ENCODE measurements around the gene CCDC66.

CCDC66 gene

DNA sequence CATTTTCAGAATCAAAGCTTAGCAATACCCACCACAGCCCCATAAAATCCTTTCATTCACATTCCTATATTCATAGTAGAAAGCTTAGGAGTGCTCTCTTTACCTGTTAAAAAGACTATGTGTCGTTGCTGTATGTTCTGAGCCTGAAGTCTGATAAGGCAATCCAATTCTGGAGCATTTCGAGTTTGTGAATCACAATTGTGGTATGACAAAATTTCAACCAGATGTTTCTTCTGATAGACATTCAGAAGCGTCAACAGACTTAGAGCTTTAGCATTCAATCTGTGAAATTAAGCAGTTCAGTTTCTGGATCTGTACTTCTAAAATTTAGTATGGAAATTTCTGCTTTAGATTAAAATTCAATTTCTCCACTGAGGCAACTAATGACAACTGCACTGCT, 67.8 kb downstream of the CCDC66 start:
- no peak for DNase-seq

- no peak for DNase-seq
Observed at GRCh38 chr3:56629047-56629446, 72.1 kb downstream of the CCDC66 start.

- no peak for DNase-seq
Observed at GRCh38 chr3:56629451-56629850, 72.5 kb downstream of the CCDC66 start.

- DNase-seq, result no peak
Observed at GRCh38 chr3:56630966-56631365, 74.0 kb downstream of the CCDC66 start.

DNA sequence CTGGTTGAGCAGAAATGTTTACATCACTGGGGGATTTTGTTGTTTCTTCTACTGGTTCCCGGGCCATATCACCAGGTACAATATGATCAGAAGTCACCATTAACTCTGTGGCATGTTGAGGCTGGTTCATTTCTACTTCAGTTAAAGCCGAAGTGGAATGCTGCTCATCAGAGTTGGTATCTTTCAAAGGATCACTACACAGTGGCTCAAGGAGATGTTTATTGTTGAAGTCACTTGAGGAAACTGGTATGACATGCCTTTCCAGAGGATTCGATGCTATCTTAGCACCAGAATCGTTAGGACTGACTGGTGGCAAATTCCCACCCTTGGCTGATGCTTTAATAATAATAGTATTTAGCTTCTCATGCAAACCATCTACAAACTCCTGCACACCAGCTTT, 76.2 kb downstream of the CCDC66 start:
- DNase-seq, result no peak

GRCh38 chr3:56633602-56634535, 76.9 kb downstream of the CCDC66 start:
- no peak for DNase-seq

DNA sequence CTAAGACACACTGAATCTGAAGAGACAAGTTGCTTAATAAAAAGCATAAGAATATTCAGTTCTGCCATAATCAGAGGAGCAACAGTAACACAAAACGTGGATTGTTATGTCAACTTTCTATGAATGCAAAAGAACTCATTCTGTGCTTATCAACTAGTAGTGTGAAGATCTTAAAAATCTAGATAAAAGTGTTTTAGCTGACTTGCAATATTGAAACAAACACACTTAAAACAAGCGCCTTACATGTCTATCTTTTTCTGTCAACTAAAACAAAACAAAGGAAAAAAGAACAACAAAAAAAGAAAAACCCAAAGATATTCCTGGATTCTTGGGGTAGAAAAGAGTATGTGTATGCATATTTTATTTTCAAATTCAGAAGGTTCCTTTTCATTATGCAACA, 88.4 kb downstream of the CCDC66 start:
- no peak for DNase-seq

- DNase-seq, result no peak
Observed at GRCh38 chr3:56654460-56654859, 97.5 kb downstream of the CCDC66 start.

GRCh38 chr3:56655709-56656108, 98.7 kb downstream of the CCDC66 start:
- DNase-seq, result no peak

- no peak for DNase-seq
Observed at GRCh38 chr3:56664823-56665222, 107.8 kb downstream of the CCDC66 start.

DNA sequence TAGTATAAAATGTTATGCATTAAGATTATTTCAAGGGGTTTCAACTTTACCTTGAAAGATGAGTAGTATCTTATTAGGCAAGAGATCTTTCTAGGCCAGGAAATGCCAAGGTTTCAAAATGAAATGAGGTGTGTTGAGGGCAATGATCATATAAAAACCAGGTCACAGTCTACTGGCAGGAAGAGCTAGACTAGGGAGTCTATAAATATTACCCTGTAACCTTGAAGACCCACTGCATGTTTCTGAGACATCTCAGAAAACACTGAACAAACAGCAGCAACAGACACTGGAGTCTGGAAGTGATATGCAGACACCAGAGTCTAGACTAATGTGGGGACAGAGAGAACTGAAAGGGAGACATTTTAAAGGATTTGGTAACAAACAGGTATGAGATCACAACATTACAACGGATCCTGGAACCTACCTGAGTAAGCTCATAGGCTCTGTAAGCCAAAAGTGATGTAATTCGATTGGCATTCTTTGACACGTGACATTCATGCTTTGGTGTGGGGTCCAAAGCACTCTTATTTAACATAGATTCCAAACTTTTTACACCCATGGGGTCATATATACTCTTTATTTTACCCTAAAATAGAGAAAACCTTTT, 111.1 kb downstream of the CCDC66 start:
- no peak for DNase-seq

All from activated naive CD4-positive, alpha-beta T cell treated with anti-CD3 and anti-CD28 coated beads, Interleukin-2, amount 50 U/mL, for 16 hours (primary cell).